ENCODE results near the gene XIRP1.

DNA sequence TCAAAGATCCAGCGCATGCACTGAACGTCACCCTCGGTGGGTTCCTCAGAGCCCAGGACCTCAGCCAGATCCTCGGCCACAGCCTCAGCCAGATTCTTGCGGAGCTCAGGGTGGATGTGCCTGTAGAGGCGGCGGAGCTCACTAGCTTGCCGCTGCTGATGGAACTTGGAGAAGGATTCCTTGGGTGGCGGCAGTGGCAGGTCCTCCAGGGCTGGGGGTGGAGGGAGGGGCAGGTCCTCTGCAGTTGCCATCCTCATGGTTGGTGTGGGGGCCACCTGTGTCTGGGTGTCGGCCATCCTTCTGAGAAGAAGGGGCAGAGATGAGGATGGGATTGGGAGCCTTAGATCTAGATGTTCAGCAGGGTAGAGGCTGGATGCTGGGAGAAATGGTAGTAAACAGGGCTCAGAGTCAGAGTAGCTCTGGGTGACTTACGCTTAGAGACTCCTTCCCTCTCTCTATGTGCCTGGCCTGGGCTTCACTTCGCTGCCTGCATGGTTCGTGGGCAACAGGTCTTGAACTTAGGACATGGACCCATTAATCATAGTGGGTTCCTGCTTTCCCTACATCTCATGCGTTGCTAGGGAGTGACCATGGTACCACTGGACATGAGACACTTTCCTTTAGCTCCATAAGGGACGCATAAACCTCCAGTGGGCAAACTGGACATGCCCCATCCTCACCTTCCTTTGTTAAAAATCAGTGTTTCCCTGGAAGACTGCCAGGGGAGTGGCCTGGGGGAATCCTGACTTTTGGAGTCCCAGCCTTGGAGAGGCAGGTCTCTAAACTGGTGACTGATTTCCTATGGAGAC is 3.0 kb downstream of the XIRP1 start:
- no peak for TF ChIP-seq CTCF (conservative IDR thresholded peaks at IDR 0.05)
- no peak for TF ChIP-seq ZFX (IDR thresholded peaks at IDR 0.05)
